ENCODE measurements around the gene ARHGEF33.

The ARHGEF33 gene

GRCh38 chr2:39013871-39014270 lies 124.2 kb downstream of the ARHGEF33 start:
- no peak for DNase-seq (ENCODE audit: low read depth in 1 of 2, low spot score in 1 of 2)

DNA sequence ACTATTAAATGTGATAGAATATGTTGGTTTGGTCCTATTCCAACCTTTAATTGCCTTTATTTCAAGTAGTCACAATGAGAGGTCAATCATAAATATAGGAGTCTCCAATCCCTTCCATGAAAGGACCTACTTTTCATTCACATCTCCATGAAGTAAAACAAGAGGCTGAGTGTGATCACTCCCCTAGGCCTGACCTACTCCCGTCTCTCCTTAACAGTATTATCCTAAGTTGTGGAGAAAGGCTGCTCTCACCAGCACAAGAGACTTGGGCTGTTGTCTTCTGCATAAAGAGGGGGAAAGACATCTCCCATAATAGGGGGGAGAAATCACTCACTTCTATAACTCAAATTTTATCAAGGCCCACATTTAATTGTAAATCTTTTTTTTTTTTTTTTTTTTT lies 125.7 kb downstream of the ARHGEF33 start:
- no peak for DNase-seq (ENCODE audit: low read depth in 1 of 2, low spot score in 1 of 2)

- no peak for DNase-seq (ENCODE audit: low read depth in 1 of 2, low spot score in 1 of 2)
Observed at GRCh38 chr2:39017334-39017733, 127.7 kb downstream of the ARHGEF33 start.

GRCh38 chr2:39018638-39019037 lies 129.0 kb downstream of the ARHGEF33 start:
- DNase-seq (ENCODE audit: low read depth in 1 of 2, low spot score in 1 of 2): no peak

DNA sequence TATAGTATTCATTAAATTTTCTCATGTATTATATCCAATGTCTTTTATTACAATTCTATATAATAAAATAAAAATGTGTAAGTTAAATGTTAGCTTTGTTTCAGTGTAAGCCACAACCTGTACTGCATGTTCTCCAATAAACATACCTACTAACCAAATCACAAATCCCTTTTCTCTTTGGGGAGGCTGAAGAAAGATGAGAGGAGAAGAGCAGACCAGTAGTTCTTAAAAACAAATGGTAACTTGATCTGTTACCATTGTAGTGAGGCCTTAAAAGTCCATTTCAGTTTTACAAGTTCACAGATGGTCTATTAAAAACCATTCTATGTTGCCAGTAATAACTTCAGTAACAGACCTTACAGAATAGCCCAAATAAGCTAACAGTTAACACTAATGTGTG lies 130.7 kb downstream of the ARHGEF33 start:
- DNase-seq (ENCODE audit: low read depth in 1 of 2, low spot score in 1 of 2): no peak

DNA sequence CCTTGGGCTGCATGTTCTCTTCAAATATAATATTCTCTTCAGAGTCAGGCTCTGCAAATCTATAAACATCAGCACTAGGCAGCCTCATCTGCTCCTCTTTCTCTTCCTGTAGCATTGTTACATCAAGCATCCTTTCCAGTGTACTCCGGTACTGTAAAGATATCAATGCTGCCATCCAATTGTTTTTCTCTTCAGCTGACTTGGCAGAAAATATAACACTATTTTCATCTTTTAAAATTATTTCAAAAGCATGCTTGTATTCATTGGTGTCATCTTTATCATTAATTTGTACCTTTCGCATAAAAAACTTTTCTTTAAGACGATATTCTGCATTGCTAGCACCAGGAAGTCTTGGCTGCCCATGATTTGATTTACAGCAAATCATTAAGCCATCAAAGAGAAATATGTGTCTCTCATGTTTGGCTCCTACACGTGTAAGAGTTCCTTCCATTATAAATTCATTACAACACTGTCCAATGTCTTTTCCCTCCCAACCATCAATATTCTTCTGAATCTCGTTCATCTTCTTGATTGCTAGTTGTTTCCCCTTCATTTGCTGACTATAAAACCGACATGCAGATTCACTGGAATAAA lies 133.1 kb downstream of the ARHGEF33 start:
- no peak for DNase-seq (ENCODE audit: low read depth in 1 of 2, low spot score in 1 of 2)

DNA sequence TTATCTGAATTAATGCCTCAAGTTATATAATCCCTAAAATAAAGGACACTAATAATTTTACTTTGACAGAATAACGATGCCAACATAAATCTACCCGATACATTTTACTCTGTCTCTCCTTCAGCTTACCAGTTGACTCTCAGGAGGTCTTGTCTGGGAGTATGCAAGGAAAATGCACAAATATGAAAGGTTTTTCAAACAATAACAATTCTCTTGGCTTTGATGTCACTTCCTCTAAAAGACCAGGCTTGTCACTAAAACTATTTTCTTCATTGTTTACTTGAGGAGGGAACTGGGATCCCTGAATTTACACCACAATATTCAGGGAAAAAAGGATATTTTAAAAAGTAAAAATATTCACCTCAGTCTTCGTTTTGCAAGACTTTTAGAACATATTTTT lies 134.0 kb downstream of the ARHGEF33 start:
- DNase-seq (ENCODE audit: low read depth in 1 of 2, low spot score in 1 of 2): no peak

GRCh38 chr2:39024833-39025232 lies 135.2 kb downstream of the ARHGEF33 start:
- no peak for DNase-seq (ENCODE audit: low read depth in 1 of 2, low spot score in 1 of 2)

Data from activated T-helper 1 cell treated with anti-CD3 and anti-CD28 coated beads, Interleukin-2, amount 50 U/mL, for 16 hours (primary cell).